ENCODE measurements around the gene CRACR2A.
A peak's percentile ranks its signal among the peaks of the same experiment; 100 is the strongest.

The CRACR2A gene

DNA sequence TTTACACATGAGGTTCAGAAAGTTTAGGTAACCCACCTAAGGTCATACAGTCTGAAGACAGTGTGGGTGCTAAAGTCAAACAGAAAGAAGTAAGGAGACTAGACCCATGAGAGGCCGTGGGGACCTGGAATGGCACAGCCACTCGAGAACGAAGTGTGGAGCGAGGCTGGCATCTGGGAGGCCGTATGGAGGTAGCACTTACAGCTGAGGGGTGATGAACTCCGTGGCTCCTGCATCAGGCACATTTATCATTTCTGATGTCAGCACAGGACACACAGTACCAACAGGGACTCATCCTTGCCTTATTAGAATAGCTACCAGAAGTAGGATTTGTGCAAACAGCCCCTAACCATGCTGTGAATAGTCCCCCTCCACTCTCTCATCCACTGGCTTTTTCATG, 30.5 kb downstream of the CRACR2A start:
- Histone ChIP-seq H3K4me3 (ENCODE audit: low read length) (no peak overlapping the region), H3K27me3 (replicated peaks; ENCODE audit: control insufficient read depth, insufficient read depth, low read length) (no peaks in the 10 kb centered on the region), H3K4me1 (ENCODE audit: control insufficient read depth, insufficient read depth, low read length) (peaks cover 11% of the 10 kb centered on the region), H3K9ac (ENCODE audit: low read length) (no peak overlapping the region), H3K36me3 (ENCODE audit: control insufficient read depth, insufficient read depth, low read length, severe bottlenecking) (no peaks in the 10 kb centered on the region), H3K9me3 (ENCODE audit: control insufficient read depth, low read length) (no peaks in the 10 kb centered on the region)
- no peak for DNase-seq (ENCODE audit: low read depth)

DNA sequence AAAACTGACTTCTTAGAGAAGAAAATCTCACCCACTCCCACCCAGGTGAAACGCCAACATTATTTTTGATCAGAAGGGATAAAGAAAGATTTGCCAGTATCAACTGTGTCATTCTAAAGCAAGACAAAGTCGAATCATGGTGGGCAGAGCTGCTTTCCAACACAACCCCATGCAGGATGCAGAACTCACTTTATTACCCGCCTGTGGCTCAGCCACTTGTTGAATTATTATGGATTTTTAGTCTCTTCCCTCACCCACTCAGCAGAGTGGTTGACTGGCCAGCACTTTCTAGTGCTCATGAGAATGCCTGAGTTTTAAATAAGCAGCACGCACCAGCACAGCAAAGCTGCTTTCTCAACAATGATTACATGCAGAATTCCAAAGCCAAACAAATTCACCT, 32.1 kb downstream of the CRACR2A start:
- H3K9ac ChIP-seq (ENCODE audit: low read length) = no peak overlapping the region
- H3K4me3 ChIP-seq (ENCODE audit: low read length) = no peak overlapping the region
- peaks cover 9% of the 10 kb centered on the region for H3K4me1 ChIP-seq (ENCODE audit: control insufficient read depth, insufficient read depth, low read length)
- H3K9me3 ChIP-seq (ENCODE audit: control insufficient read depth, low read length) = no peaks in the 10 kb centered on the region
- no peak for DNase-seq (ENCODE audit: low read depth)
- no peaks in the 10 kb centered on the region for H3K36me3 ChIP-seq (ENCODE audit: control insufficient read depth, insufficient read depth, low read length, severe bottlenecking)
- H3K27me3 ChIP-seq (replicated peaks; ENCODE audit: control insufficient read depth, insufficient read depth, low read length) = no peaks in the 10 kb centered on the region

- Histone ChIP-seq H3K9ac (ENCODE audit: low read length) (no peak overlapping the region), H3K4me3 (ENCODE audit: low read length) (no peak overlapping the region), H3K27me3 (replicated peaks; ENCODE audit: control insufficient read depth, insufficient read depth, low read length) (no peaks in the 10 kb centered on the region), H3K36me3 (ENCODE audit: control insufficient read depth, insufficient read depth, low read length, severe bottlenecking) (no peaks in the 10 kb centered on the region), H3K9me3 (ENCODE audit: control insufficient read depth, low read length) (no peaks in the 10 kb centered on the region), H3K4me1 (ENCODE audit: control insufficient read depth, insufficient read depth, low read length) (no peaks in the 10 kb centered on the region)
- no peak for DNase-seq (ENCODE audit: low read depth)
These were observed 34.8 kb downstream of the CRACR2A start for GRCh38 chr12:3718100-3718499.

DNA sequence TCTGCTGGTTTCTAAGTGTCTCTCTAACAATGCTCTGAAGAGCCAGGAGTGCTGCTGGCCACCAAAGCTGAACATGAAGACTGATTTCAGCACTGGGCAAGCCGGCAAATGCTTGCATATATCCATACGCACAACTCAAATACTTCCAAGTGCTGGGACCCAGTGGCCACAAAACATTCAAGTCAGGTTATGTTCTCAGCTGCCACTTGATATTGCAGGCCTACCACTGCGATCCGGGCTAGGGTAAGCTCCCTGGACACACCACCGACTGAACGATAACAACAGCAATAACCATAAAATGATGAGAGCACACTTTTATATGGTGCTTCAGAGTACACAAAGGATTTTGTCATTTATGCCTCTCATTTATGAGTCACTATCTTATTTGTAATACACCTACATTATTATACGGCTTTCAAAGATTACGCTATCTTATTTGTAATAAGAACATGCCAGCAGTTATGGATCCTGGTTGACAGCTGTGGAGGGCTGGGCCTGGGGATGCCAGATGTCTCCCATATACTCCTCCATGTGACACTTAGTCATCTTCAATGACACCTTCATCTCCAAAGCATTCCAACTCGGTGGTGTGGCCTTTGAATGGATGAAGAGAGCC, 35.5 kb downstream of the CRACR2A start:
- Histone ChIP-seq H3K36me3 (ENCODE audit: control insufficient read depth, insufficient read depth, low read length, severe bottlenecking) (no peaks in the 10 kb centered on the region), H3K9me3 (ENCODE audit: control insufficient read depth, low read length) (no peaks in the 10 kb centered on the region), H3K4me1 (ENCODE audit: control insufficient read depth, insufficient read depth, low read length) (no peaks in the 10 kb centered on the region), H3K9ac (ENCODE audit: low read length) (no peak overlapping the region), H3K4me3 (ENCODE audit: low read length) (no peak overlapping the region), H3K27me3 (replicated peaks; ENCODE audit: control insufficient read depth, insufficient read depth, low read length) (no peaks in the 10 kb centered on the region)
- no peak for DNase-seq (ENCODE audit: low read depth)

DNA sequence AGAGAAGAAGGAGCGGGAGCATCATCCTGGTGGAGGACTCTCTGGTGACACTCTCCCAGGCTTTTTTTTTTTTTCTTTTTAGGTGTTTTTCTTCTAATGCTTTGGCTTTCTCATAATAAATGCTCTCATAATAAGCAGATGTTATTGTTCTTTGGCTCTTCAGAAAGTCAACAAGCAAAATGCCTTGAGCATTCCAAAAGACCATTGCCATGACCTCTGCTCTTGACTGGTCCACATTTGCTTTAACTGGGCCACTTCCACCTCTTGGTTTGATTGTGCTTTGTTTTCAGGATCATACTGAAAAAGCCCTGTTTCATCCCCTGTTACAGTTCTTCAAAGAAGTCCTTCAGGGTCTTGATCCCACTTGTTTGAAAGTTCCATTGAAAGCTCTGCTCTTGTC, 36.9 kb downstream of the CRACR2A start:
- Histone ChIP-seq H3K9me3 (ENCODE audit: control insufficient read depth, low read length) (no peaks in the 10 kb centered on the region), H3K4me3 (ENCODE audit: low read length) (no peak overlapping the region), H3K36me3 (ENCODE audit: control insufficient read depth, insufficient read depth, low read length, severe bottlenecking) (no peaks in the 10 kb centered on the region), H3K9ac (ENCODE audit: low read length) (no peak overlapping the region), H3K4me1 (ENCODE audit: control insufficient read depth, insufficient read depth, low read length) (no peaks in the 10 kb centered on the region), H3K27me3 (replicated peaks; ENCODE audit: control insufficient read depth, insufficient read depth, low read length) (no peaks in the 10 kb centered on the region)
- DNase-seq (ENCODE audit: low read depth) = no peak

DNA sequence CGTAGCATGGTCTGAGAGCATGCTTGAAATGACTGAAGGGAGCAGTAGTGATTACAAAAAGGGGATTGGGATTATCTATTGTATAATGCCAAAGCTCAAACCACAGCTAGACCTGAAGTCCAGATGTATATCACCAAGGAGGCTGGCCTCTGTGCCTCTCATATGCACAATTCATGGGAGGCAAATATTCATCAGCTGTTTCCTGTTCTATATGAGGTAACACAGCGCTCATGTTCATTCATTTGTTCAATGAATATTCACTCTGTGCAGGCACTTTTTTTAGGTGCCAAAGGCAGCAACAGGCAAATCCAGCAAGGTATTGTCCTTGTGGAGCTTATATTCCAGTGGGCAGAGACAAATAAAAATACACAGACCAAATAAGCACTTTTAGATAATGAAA, 39.0 kb downstream of the CRACR2A start:
- no peaks in the 10 kb centered on the region for H3K9me3 ChIP-seq (ENCODE audit: control insufficient read depth, low read length)
- H3K9ac ChIP-seq (ENCODE audit: low read length) = no peak overlapping the region
- no peak for DNase-seq (ENCODE audit: low read depth)
- no peak overlapping the region for H3K4me3 ChIP-seq (ENCODE audit: low read length)
- H3K27me3 ChIP-seq (replicated peaks; ENCODE audit: control insufficient read depth, insufficient read depth, low read length) = no peaks in the 10 kb centered on the region
- H3K36me3 ChIP-seq (ENCODE audit: control insufficient read depth, insufficient read depth, low read length, severe bottlenecking) = no peaks in the 10 kb centered on the region
- no peaks in the 10 kb centered on the region for H3K4me1 ChIP-seq (ENCODE audit: control insufficient read depth, insufficient read depth, low read length)

DNA sequence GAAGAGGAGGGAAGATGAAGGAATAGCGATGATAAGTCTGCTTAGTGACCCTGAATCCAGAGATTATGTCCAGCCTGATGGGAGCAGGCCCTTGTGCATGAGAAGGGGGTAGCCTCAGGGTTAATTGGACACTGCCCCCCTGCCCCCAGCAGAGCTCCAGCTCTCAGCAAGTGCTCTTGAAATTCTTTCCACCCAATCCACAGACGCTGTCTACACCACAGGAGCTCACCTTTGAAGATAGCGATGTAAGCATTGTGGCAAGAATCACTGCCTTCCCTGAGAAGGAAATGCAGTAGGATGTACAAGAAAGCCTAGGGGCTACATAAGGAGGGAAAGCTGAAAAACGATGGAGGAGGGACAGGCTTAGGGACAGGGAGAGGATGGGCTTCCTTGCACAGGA, 39.4 kb downstream of the CRACR2A start:
- H3K9me3 ChIP-seq (ENCODE audit: control insufficient read depth, low read length) = no peaks in the 10 kb centered on the region
- DNase-seq (ENCODE audit: low read depth) = no peak
- H3K4me3 ChIP-seq (ENCODE audit: low read length) = no peak overlapping the region
- no peaks in the 10 kb centered on the region for H3K27me3 ChIP-seq (replicated peaks; ENCODE audit: control insufficient read depth, insufficient read depth, low read length)
- no peaks in the 10 kb centered on the region for H3K4me1 ChIP-seq (ENCODE audit: control insufficient read depth, insufficient read depth, low read length)
- H3K36me3 ChIP-seq (ENCODE audit: control insufficient read depth, insufficient read depth, low read length, severe bottlenecking) = no peaks in the 10 kb centered on the region
- no peak overlapping the region for H3K9ac ChIP-seq (ENCODE audit: low read length)

DNA sequence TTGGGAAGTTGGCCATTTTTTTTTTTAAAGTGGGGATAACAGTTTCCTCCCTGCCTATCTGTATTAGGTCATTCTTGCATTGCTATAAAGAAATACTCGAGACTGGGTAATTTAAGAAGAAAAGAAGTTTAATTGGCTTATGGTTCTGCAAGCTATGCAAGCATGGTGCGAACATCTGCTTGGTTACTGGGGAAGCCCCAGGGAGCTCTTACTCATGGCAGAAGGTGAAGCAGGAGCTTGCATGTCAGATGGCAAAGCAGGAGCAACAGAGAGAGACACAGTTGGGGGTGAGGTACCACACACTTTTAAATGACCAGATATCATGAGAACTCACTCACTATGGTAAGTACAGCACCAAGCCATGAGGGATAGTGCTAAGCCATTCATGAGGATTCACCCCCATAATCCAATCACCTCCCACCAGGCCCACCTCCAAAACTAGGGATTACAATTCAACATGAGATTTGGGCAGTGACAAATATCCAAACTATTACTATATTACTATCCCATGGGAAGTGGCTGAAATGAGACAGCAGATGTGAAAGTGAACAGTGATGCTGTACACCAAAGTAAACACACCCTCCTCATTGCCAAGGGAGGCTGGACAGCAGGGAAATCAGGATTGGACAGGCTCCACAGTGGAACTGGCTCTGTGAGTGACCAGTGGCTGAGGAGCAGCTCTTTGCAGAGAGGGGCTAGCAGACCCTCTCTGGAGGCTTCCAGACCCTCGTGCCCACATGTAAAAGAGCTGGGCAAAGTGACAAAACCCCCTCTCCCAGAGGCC, 40.5 kb downstream of the CRACR2A start:
- Histone ChIP-seq H3K9ac (ENCODE audit: low read length) (no peak overlapping the region), H3K9me3 (ENCODE audit: control insufficient read depth, low read length) (no peaks in the 10 kb centered on the region), H3K36me3 (ENCODE audit: control insufficient read depth, insufficient read depth, low read length, severe bottlenecking) (no peaks in the 10 kb centered on the region), H3K4me3 (ENCODE audit: low read length) (no peak overlapping the region), H3K27me3 (replicated peaks; ENCODE audit: control insufficient read depth, insufficient read depth, low read length) (no peaks in the 10 kb centered on the region), H3K4me1 (ENCODE audit: control insufficient read depth, insufficient read depth, low read length) (no peaks in the 10 kb centered on the region)
- no peak for DNase-seq (ENCODE audit: low read depth)

DNA sequence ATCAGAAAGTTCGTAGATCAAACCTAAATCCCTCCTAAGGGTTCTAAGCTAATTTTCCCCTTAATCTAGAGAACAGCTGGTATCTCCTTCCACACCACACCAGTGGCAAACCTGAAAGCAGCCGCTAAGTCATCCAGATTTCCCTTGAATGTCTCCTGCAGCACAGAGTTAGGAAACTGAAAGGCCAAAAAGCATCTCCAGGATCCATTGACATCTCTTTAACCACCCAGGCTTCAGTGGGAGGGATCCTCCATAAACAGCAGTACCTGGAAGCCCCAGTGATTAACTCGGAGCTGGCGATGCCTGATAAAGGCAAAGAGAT, 47.6 kb downstream of the CRACR2A start:
- H3K4me1 ChIP-seq (ENCODE audit: control insufficient read depth, insufficient read depth, low read length) = peaks cover 22% of the 10 kb centered on the region
- peak overlapping the region; percentile 76 for H3K4me3 ChIP-seq (ENCODE audit: low read length)
- DNase-seq (ENCODE audit: low read depth) = no peak
- no peaks in the 10 kb centered on the region for H3K27me3 ChIP-seq (replicated peaks; ENCODE audit: control insufficient read depth, insufficient read depth, low read length)
- H3K36me3 ChIP-seq (ENCODE audit: control insufficient read depth, insufficient read depth, low read length, severe bottlenecking) = no peaks in the 10 kb centered on the region
- no peaks in the 10 kb centered on the region for H3K9me3 ChIP-seq (ENCODE audit: control insufficient read depth, low read length)
- no peak overlapping the region for H3K9ac ChIP-seq (ENCODE audit: low read length)

DNA sequence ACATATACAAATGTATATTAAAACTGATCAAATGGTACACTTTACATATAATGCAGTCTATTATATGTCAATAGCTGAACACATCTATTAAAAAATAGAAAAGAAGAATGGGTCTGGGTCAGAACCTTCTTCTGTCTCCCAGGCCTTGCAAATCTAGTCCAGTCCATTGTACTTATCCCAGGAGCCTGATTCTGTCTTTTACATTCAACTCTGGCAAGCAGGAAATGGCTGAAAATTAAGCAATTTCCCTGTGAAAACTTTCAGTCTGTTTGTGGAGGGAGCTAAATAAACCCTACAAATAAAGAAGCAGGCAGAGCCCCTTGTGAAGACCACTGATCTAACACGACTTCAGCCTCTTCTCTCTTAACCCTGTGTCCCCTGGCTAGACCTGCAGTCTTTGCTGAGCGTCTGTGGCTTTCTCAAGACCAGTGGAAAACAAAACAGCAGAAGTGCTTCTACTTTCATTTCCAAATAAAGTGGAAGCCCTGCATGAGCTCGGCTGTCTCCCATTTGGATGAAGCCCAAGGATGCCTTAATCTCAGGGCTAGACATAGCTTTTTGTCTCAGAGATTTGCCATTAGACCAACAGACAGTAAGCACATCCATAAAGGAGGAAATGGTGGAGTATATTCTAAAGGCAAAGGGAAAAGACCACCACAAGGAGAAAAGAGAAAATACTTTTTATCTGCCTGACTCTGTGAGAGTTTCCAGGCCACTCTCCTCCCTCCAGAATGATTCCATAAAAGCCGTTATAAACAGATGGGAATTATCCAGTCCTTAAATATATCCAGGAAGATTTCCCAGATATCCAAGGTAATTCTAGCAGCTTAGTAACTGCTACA, 48.2 kb downstream of the CRACR2A start:
- Histone ChIP-seq H3K36me3 (ENCODE audit: control insufficient read depth, insufficient read depth, low read length, severe bottlenecking) (no peaks in the 10 kb centered on the region), H3K9ac (ENCODE audit: low read length) (peak overlapping the region; percentile 85), H3K27me3 (replicated peaks; ENCODE audit: control insufficient read depth, insufficient read depth, low read length) (no peaks in the 10 kb centered on the region), H3K9me3 (ENCODE audit: control insufficient read depth, low read length) (no peaks in the 10 kb centered on the region), H3K4me3 (ENCODE audit: low read length) (peak overlapping the region; percentile 76), H3K4me1 (ENCODE audit: control insufficient read depth, insufficient read depth, low read length) (peaks cover 25% of the 10 kb centered on the region)
- DNase-seq (ENCODE audit: low read depth) = peak; percentile 18

GRCh38 chr12:3700861-3701260, 52.0 kb downstream of the CRACR2A start:
- H3K36me3 ChIP-seq (ENCODE audit: control insufficient read depth, insufficient read depth, low read length, severe bottlenecking) = no peaks in the 10 kb centered on the region
- H3K9me3 ChIP-seq (ENCODE audit: control insufficient read depth, low read length) = no peaks in the 10 kb centered on the region

More at GRCh38 chr12:3700861-3701260, 52.0 kb downstream of the CRACR2A start:
- H3K4me3 ChIP-seq (ENCODE audit: low read length) = no peak overlapping the region
- no peak overlapping the region for H3K9ac ChIP-seq (ENCODE audit: low read length)
- H3K4me1 ChIP-seq (ENCODE audit: control insufficient read depth, insufficient read depth, low read length) = peaks cover 42% of the 10 kb centered on the region
- DNase-seq (ENCODE audit: low read depth) = peak; percentile 7
- H3K27me3 ChIP-seq (replicated peaks; ENCODE audit: control insufficient read depth, insufficient read depth, low read length) = no peaks in the 10 kb centered on the region

Measured in adipocyte (in vitro differentiated cells).